CD4-positive, alpha-beta T cell (primary cell): ENCODE results near the gene TUB. TPM values are rescaled to one million over a fixed set of nuclear protein-coding genes. Genes with fewer than 3 reads are reported as not detected.

Source experiments
- ATAC-seq: fragments of 200-7000 bp; cut with Tn5 transposase; one replicate; pipeline ENCODE4 v1.10.0; 2022; ENCODE audit warnings: mild to moderate bottlenecking; ENCODE audit not compliant: poor library complexity
- CTCF ChIA-PET: fragments of 350-600 bp; sonication (Branson Sonifier 250); formaldehyde crosslinking; loops from one replicate; lab custom pipeline; 2021; ENCODE audit warnings: antibody characterized with exemption, inconsistent platforms; lab: Charles Lee
- POLR2A ChIA-PET: fragments of 350-600 bp; sonication (Branson Sonifier 250); formaldehyde crosslinking; loops from one replicate; lab custom pipeline; 2021; ENCODE audit warnings: antibody characterized with exemption, inconsistent platforms; lab: Charles Lee
- DNase-seq, 14 experiments: peaks; one replicate each; pipeline ENCODE4 v3.0.0-alpha.2; 2013 to 2020; ENCODE audit warnings: mixed read lengths in 2 of 14
- H3K27ac ChIP-seq, 2 donors: one replicate each; pipeline versions ENCODE4 v1.5.1 to v1.7.0; 2013; ENCODE audit warnings: low read length in 2 of 2, low read depth in 1 of 2, mild to moderate bottlenecking in 1 of 2
- H3K27me3 ChIP-seq, 2 experiments: 1 replicate in 1 of 2; 2 replicates in 1 of 2; pipeline versions ENCODE4 v1.6.1 to v1.7.0; 2013; ENCODE audit warnings: low read length in 2 of 2, control low read depth in 1 of 2, mild to moderate bottlenecking in 1 of 2, moderate library complexity in 1 of 2; ENCODE audit not compliant: insufficient read depth in 2 of 2, control insufficient read depth in 1 of 2
- H3K36me3 ChIP-seq: one replicate; pipeline ENCODE4 v1.6.1; 2013; ENCODE audit warnings: low read length, control low read depth; ENCODE audit not compliant: insufficient read depth
- H3K4me1 ChIP-seq: one replicate; pipeline ENCODE4 v1.6.1; 2013; ENCODE audit warnings: low read length, control low read depth; ENCODE audit not compliant: insufficient read depth
- H3K4me3 ChIP-seq: one replicate; pipeline ENCODE4 v1.5.1; 2013; ENCODE audit warnings: mild to moderate bottlenecking, low read length, moderate library complexity
- H3K9me3 ChIP-seq, 2 experiments: 1 replicate in 1 of 2; 2 replicates in 1 of 2; pipeline versions ENCODE4 v1.6.1 to v1.7.0; 2013; ENCODE audit warnings: low read length in 2 of 2, mild to moderate bottlenecking in 2 of 2, control low read depth in 1 of 2, moderate library complexity in 1 of 2; ENCODE audit not compliant: control insufficient read depth in 1 of 2, insufficient read depth in 1 of 2
- H3K27ac Mint-ChIP-seq: one replicate; pipeline ENCODE4 v1.8.0; 2020; ENCODE audit warnings: mixed read lengths
- H3K27me3 Mint-ChIP-seq: one replicate; pipeline ENCODE4 v1.8.0; 2021; ENCODE audit warnings: mixed read lengths
- H3K36me3 Mint-ChIP-seq: one replicate; pipeline ENCODE4 v1.8.0; 2021; ENCODE audit warnings: low read depth, mixed read lengths
- H3K4me1 Mint-ChIP-seq: one replicate; pipeline ENCODE4 v1.8.0; 2021; ENCODE audit warnings: low read depth, mixed read lengths
- H3K4me3 Mint-ChIP-seq: one replicate; pipeline ENCODE4 v1.8.0; 2020; ENCODE audit warnings: mild to moderate bottlenecking, mixed read lengths
- H3K9me3 Mint-ChIP-seq: one replicate; pipeline ENCODE4 v1.8.0; 2020; ENCODE audit warnings: mixed read lengths
- intact Hi-C, 2 experiments: fragments of 100-400 bp; cut with DNase I in 1 of 2; cut with micrococcal nuclease in 1 of 2; formaldehyde crosslinking; loops; one replicate each; pipeline versions ENCODE4 v1.15.1 to v1.9.0; 2023 to 2025; cut with DNase I, micrococcal nuclease
- total RNA-seq, 174 experiments: library from RNA in 2 of 174; stranded (reverse) in 2 of 174; gene quantifications; one replicate each; pipeline ENCODE4 v1.2.3 and lab custom pipeline; 2021 to 2026
- TF ChIP-seq, protein P1 (sequence below): fragments of 200-600 bp; IDR thresholded peaks from one replicate; pipeline ENCODE4 v1.8.0; 2022; ENCODE audit warnings: antibody characterized with exemption, mild to moderate bottlenecking

The TUB gene
- total RNA-seq, 2 experiments from 2014 or later, result 0.08 TPM; not detected in 1

DNA sequence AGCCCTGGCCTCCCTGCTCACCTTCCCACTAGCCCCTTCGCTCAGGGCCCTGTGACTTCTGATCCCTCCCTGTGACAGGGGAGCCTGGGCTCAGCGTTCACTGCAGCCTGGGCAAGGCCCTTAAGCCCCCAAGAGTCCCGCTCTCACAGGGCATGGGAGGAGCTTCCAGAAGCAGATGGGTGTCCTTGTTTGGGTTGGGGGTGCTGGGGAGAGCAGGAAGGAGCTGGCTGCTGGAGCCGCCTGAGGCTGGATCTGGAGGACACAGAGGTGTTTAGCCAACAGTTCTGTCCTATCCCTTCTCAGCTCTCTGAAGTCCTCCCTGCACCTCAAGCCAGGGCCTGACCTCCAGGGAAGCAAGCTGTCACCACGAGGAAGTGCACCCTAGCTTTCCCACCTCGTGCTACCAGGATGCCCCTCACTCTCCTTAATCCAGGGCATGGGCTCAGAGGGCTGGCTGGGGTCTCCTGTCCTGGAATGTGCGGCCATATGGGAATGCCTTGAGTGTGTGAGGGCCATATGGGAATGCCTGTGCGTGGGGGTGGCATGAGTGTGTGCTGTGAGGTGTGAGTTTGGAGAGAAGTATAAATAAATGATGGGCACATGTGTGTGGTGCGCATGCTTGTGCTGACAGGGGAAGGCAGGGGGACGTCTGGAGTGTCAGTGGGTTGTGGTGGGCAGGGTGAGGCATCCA lies 25.0 kb upstream of the TUB start:
- Mint-ChIP-seq H3K4me3 (no peak overlapping the region), H3K36me3 (no peaks in the 10 kb centered on the region), H3K27ac (no peak overlapping the region), H3K9me3 (no peaks in the 10 kb centered on the region), H3K4me1 (no peaks in the 10 kb centered on the region), H3K27me3 (no peaks in the 10 kb centered on the region)
- ChIA-PET CTCF (interaction anchor here (1.2 kb wide), 1 partner anchor 23 kb away, joined by 3 read pairs; no protein-coding TSS in a partner anchor), POLR2A (no interaction called here)
- intact Hi-C loops, result no loop called here
- H3K4me1 ChIP-seq, result no peaks in the 10 kb centered on the region
- H3K9me3 ChIP-seq, result no peaks in the 10 kb centered on the region
- TF ChIP-seq, protein P1, sequence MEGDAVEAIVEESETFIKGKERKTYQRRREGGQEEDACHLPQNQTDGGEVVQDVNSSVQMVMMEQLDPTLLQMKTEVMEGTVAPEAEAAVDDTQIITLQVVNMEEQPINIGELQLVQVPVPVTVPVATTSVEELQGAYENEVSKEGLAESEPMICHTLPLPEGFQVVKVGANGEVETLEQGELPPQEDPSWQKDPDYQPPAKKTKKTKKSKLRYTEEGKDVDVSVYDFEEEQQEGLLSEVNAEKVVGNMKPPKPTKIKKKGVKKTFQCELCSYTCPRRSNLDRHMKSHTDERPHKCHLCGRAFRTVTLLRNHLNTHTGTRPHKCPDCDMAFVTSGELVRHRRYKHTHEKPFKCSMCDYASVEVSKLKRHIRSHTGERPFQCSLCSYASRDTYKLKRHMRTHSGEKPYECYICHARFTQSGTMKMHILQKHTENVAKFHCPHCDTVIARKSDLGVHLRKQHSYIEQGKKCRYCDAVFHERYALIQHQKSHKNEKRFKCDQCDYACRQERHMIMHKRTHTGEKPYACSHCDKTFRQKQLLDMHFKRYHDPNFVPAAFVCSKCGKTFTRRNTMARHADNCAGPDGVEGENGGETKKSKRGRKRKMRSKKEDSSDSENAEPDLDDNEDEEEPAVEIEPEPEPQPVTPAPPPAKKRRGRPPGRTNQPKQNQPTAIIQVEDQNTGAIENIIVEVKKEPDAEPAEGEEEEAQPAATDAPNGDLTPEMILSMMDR, result no peak
- ATAC-seq (no peak), DNase-seq (no peak)
- no peak overlapping the region for H3K4me3 ChIP-seq
- no peak overlapping the region for H3K27ac ChIP-seq
- H3K36me3 ChIP-seq, result no peaks in the 10 kb centered on the region
- no peaks in the 10 kb centered on the region for H3K27me3 ChIP-seq

DNA sequence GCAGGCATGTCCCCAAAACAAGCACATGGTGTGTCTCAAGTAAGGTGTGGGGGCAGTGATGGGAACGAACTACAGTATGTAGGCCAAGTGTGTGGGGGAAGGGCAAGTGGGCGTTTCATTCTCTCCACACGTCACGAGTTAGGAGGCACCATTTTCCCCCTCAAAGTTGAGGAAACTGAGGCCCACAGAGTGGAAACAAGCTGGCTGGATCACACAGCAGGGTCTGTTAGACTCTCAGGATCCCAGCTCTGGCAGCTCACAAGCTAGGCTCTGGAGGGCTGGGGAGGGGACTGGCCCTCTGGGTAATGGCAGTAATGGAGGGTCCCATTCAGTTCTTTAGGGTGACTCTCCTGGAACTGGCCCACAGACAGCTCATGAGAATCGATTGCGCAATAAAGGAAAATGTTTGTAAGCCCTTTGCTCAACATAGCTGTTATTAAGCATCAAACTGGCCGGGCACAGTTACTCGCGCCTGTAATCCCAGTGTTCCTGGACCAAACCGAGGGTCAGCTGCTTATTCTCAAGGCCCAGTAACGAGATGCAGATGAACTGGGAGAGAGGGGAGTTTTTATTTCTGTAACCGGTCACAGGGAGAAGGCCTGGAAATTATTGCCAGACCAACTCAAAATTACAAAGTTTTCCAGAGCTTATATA lies 24.1 kb upstream of the TUB start:
- no peaks in the 10 kb centered on the region for H3K27me3 ChIP-seq
- Mint-ChIP-seq H3K36me3 (no peaks in the 10 kb centered on the region), H3K27me3 (no peaks in the 10 kb centered on the region), H3K27ac (no peak overlapping the region), H3K9me3 (no peaks in the 10 kb centered on the region), H3K4me3 (no peak overlapping the region), H3K4me1 (no peaks in the 10 kb centered on the region)
- H3K4me1 ChIP-seq, result no peaks in the 10 kb centered on the region
- no peak overlapping the region for H3K4me3 ChIP-seq
- ATAC-seq (no peak), DNase-seq (no peak)
- POLR2A ChIA-PET, result no interaction called here
- no peaks in the 10 kb centered on the region for H3K9me3 ChIP-seq
- intact Hi-C loops, result no loop called here
- TF ChIP-seq, protein P1, result no peak
- H3K36me3 ChIP-seq, result no peaks in the 10 kb centered on the region
- CTCF ChIA-PET, result interaction anchor here (1.0 kb wide), 1 partner anchor 15 kb away, joined by 3 read pairs; no protein-coding TSS in a partner anchor
- H3K27ac ChIP-seq, result no peak overlapping the region

DNA sequence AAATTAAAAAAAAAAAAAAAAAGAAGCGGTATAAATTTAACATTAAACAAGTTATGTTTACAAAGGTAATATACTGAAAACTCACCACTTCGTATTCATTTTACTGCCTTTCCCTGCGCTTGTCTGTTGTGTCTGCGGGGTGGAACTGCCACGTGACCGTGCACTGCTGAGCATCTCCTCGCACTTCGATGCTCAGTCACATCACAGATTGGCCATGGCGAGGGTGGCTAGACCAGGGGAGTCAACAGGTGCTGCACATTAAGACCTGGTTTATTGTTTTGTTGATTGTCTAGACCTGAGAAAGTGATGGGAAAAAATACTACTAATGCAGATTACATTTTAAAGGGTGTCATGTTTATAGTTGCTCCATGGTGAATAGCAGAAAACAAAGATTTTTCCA lies 22.8 kb upstream of the TUB start:
- Histone ChIP-seq H3K27ac (no peak overlapping the region), H3K4me3 (no peak overlapping the region), H3K27me3 (no peaks in the 10 kb centered on the region), H3K9me3 (no peaks in the 10 kb centered on the region), H3K4me1 (no peaks in the 10 kb centered on the region), H3K36me3 (no peaks in the 10 kb centered on the region)
- DNase-seq (no peak), ATAC-seq (no peak)
- H3K27ac Mint-ChIP-seq, result no peak overlapping the region
- H3K36me3 Mint-ChIP-seq, result no peaks in the 10 kb centered on the region
- no peaks in the 10 kb centered on the region for H3K27me3 Mint-ChIP-seq
- CTCF ChIA-PET, result no interaction called here
- intact Hi-C loops, result no loop called here
- H3K9me3 Mint-ChIP-seq, result no peaks in the 10 kb centered on the region
- H3K4me3 Mint-ChIP-seq, result no peak overlapping the region
- no peaks in the 10 kb centered on the region for H3K4me1 Mint-ChIP-seq
- POLR2A ChIA-PET, result no interaction called here
- TF ChIP-seq, protein P1, result no peak
